Mesenchymal stem cell (in vitro differentiated cells and primary cell): ENCODE results near the gene AASDH.

Source experiments
- DNase-seq: peaks from one replicate; pipeline ENCODE4 v3.0.0-alpha.2; 2013
- H2AFZ ChIP-seq: one replicate; pipeline ENCODE4 v1.6.1; 2013; ENCODE audit warnings: low read depth, mild to moderate bottlenecking, control low read depth, inconsistent platforms, low read length, moderate library complexity
- H2AK5ac ChIP-seq: 2 replicates; pipeline ENCODE4 v1.6.1; 2013; ENCODE audit warnings: low read length, moderate library complexity, mild to moderate bottlenecking, inconsistent platforms; ENCODE audit not compliant: severe bottlenecking
- H2BK120ac ChIP-seq: one replicate; pipeline ENCODE4 v1.6.1; 2013; ENCODE audit warnings: low read depth, mild to moderate bottlenecking, inconsistent platforms, low read length, moderate library complexity
- H2BK12ac ChIP-seq, 2 experiments: one replicate each; pipeline ENCODE4 v1.6.1; 2013; ENCODE audit warnings: inconsistent platforms in 2 of 2, low read length in 2 of 2, mild to moderate bottlenecking in 2 of 2, moderate library complexity in 2 of 2, control low read depth in 1 of 2
- H2BK15ac ChIP-seq: one replicate; pipeline ENCODE4 v1.6.1; 2013; ENCODE audit warnings: mild to moderate bottlenecking, low read depth, inconsistent platforms; ENCODE audit not compliant: poor library complexity, severe bottlenecking
- H2BK5ac ChIP-seq: 2 replicates; pipeline ENCODE4 v1.6.1; 2013; ENCODE audit warnings: low read depth, mild to moderate bottlenecking, low read length, control low read depth, inconsistent platforms; ENCODE audit not compliant: poor library complexity, severe bottlenecking
- H3K14ac ChIP-seq, 2 experiments: one replicate each; pipeline ENCODE4 v1.6.1; 2013; ENCODE audit warnings: inconsistent platforms in 2 of 2, low read length in 2 of 2, control low read depth in 1 of 2, mild to moderate bottlenecking in 1 of 2, moderate library complexity in 1 of 2
- H3K18ac ChIP-seq, 2 experiments: one replicate each; pipeline ENCODE4 v1.6.1; 2013; ENCODE audit warnings: inconsistent platforms in 2 of 2, low read length in 2 of 2, control low read depth in 1 of 2, low read depth in 1 of 2, mild to moderate bottlenecking in 1 of 2
- H3K23ac ChIP-seq, 2 experiments: one replicate each; pipeline ENCODE4 v1.6.1; 2013; ENCODE audit warnings: inconsistent platforms in 2 of 2, low read length in 2 of 2, mild to moderate bottlenecking in 2 of 2, moderate library complexity in 2 of 2, control low read depth in 1 of 2
- H3K27ac ChIP-seq: 2 replicates; pipeline ENCODE4 v1.5.1; 2013; ENCODE audit warnings: mild to moderate bottlenecking, moderate library complexity, low read length, control low read depth, inconsistent platforms; ENCODE audit not compliant: poor library complexity, severe bottlenecking
- H3K27me3 ChIP-seq, 2 experiments: 2 replicates each; pipeline versions ENCODE4 v1.6.1 to v1.7.0; 2013; ENCODE audit warnings: low read length in 2 of 2, mild to moderate bottlenecking in 2 of 2, moderate library complexity in 2 of 2, control low read depth in 1 of 2, inconsistent platforms in 1 of 2; ENCODE audit not compliant: control insufficient read depth in 1 of 2, insufficient read depth in 1 of 2
- H3K36me3 ChIP-seq, 2 experiments: 2 replicates each; pipeline versions ENCODE4 v1.6.1 to v1.7.0; 2013; ENCODE audit warnings: low read length in 2 of 2, control low read depth in 1 of 2, inconsistent platforms in 1 of 2, low read depth in 1 of 2, mild to moderate bottlenecking in 1 of 2; ENCODE audit not compliant: insufficient read depth in 2 of 2, control insufficient read depth in 1 of 2
- H3K4ac ChIP-seq, 2 experiments: one replicate each; pipeline ENCODE4 v1.6.1; 2013; ENCODE audit warnings: inconsistent platforms in 2 of 2, low read length in 2 of 2, mild to moderate bottlenecking in 2 of 2, moderate library complexity in 2 of 2, control low read depth in 1 of 2, low read depth in 1 of 2
- H3K4me1 ChIP-seq: 2 replicates; pipeline ENCODE4 v1.6.1; 2013; ENCODE audit warnings: low read depth, low read length, control low read depth; ENCODE audit not compliant: control insufficient read depth, insufficient read depth
- H3K4me2 ChIP-seq: 2 replicates; pipeline ENCODE4 v1.6.1; 2013; ENCODE audit warnings: low read length, mild to moderate bottlenecking, inconsistent platforms; ENCODE audit not compliant: poor library complexity, severe bottlenecking
- H3K4me3 ChIP-seq, 2 experiments: 2 replicates each; pipeline versions ENCODE4 v1.5.1 to v1.7.0; 2013; ENCODE audit warnings: low read length in 2 of 2, mild to moderate bottlenecking in 2 of 2, control low read depth in 1 of 2, low read depth in 1 of 2; ENCODE audit not compliant: insufficient read depth in 1 of 2
- H3K79me1 ChIP-seq: replicated peaks from 2 replicates; pipeline ENCODE4 v1.6.1; 2013; ENCODE audit warnings: mild to moderate bottlenecking, control low read depth, low read length, inconsistent platforms; ENCODE audit not compliant: poor library complexity, severe bottlenecking
- H3K9ac ChIP-seq: 2 replicates; pipeline ENCODE4 v1.7.0; 2013; ENCODE audit warnings: mild to moderate bottlenecking, low read length, moderate library complexity
- H3K9me3 ChIP-seq: 2 replicates; pipeline ENCODE4 v1.7.0; 2013; ENCODE audit warnings: mild to moderate bottlenecking, low read length; ENCODE audit not compliant: control insufficient read depth
- H4K8ac ChIP-seq: one replicate; pipeline ENCODE4 v1.6.1; 2013; ENCODE audit warnings: inconsistent platforms, mild to moderate bottlenecking, low read length, moderate library complexity
- H4K91ac ChIP-seq: one replicate; pipeline ENCODE4 v1.6.1; 2013; ENCODE audit warnings: mild to moderate bottlenecking, low read length, inconsistent platforms
- WGBS: methylation state at CpG from one replicate; pipeline ENCODE4 v1.1.7; 2013; ENCODE audit warnings: mixed read lengths; 5-methylcytosine and 5-hydroxymethylcytosine counted together

The AASDH gene

DNA sequence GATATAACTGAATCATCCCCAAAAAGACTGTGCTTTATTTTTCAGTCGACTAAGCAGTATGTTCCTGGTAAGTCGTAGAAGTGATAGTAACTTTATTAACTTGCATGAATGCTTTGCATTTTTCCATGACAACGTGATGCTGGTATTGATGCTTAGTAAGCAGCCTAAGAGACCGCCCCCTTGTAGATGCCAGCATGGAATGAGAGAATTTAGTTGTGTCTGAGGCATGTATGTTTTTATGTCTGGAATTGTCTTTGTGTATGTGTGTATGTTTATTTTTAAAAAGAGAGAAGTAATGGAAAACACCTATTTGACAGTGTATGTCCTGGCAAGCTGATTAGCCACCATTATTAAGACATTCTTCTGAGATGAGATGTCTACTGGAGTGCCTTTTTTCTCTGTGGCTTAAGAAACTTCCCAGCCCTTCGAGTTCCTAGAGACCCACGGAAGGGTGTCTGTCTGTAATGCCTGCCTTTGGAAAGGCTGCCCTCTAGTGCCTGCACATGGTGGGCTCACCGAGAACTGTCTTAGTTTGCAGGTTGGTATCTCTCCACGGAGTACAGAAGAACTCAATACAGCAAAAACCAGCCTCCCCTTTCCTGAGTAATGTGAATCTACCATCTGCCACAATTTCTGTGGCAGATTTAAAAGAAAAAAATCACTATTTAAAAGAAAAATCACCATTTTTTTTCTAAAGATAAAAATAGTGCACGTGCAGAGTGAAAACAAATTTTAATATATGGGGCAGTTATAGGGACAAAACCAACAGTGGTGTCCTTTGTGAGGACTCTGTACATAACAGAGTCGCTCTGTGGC, 85.9 kb downstream of the AASDH start:
- peak overlapping the region in 1 of 2 experiments; percentile 13 for H3K4me3 ChIP-seq
- H3K27ac ChIP-seq: peak overlapping the region; percentile 85
- peaks cover 20% of the 10 kb centered on the region for H3K4me1 ChIP-seq
- H2BK5ac ChIP-seq: no peak overlapping the region
- H3K27me3 ChIP-seq: no peaks in the 10 kb centered on the region
- no peaks in the 10 kb centered on the region for H3K36me3 ChIP-seq
- H3K4me2 ChIP-seq: peak overlapping the region; percentile 47
- H2BK120ac ChIP-seq: no peak overlapping the region
- no peak overlapping the region for H4K91ac ChIP-seq
- 39% methylated on average over 10 of the region's 10 CpGs for WGBS
- H3K9me3 ChIP-seq: no peaks in the 10 kb centered on the region
- DNase-seq: peak; percentile 92
- no peaks in the 10 kb centered on the region for H3K79me1 ChIP-seq
- peak overlapping the region; percentile 34 for H3K9ac ChIP-seq
- H3K23ac ChIP-seq: no peak overlapping the region
- H3K14ac ChIP-seq: no peak overlapping the region
- no peak overlapping the region for H2BK15ac ChIP-seq
- no peak overlapping the region for H2BK12ac ChIP-seq
- no peak overlapping the region for H4K8ac ChIP-seq
- no peak overlapping the region for H2AK5ac ChIP-seq
- no peak overlapping the region for H2AFZ ChIP-seq
- H3K4ac ChIP-seq: no peak overlapping the region
- no peak overlapping the region for H3K18ac ChIP-seq

DNA sequence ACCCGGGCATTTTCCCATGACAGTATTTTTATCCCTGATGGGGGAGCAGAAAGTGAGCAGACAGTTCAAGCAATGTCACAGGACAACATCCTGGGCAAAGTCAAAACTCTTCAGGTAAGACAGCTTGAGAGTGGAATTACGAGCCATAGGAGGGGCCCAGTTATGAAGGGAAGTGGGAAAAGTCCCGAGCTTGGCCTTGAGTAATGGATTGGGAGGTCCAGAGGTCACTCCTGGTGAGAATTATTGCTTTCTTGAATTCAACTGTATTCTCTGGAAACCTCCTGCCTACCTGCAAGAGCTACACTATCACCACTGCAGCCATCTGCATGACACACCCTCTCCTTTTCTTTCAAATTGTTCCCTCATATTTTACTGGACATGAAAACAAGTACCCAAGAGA, 89.1 kb downstream of the AASDH start:
- Histone ChIP-seq H2BK12ac (no peak overlapping the region), H3K27ac (no peak overlapping the region), H2BK15ac (no peak overlapping the region), H2BK5ac (no peak overlapping the region), H4K8ac (no peak overlapping the region), H3K9me3 (peaks cover 4% of the 10 kb centered on the region), H3K4me3 (no peak overlapping the region), H4K91ac (no peak overlapping the region), H3K14ac (no peak overlapping the region), H3K18ac (no peak overlapping the region), H3K23ac (no peak overlapping the region), H3K79me1 (no peaks in the 10 kb centered on the region), H3K9ac (no peak overlapping the region), H3K4me2 (no peak overlapping the region), H3K36me3 (no peaks in the 10 kb centered on the region), H2AFZ (no peak overlapping the region), H2AK5ac (no peak overlapping the region), H3K4me1 (peaks cover 9% of the 10 kb centered on the region), H3K4ac (no peak overlapping the region), H2BK120ac (no peak overlapping the region), H3K27me3 (no peaks in the 10 kb centered on the region)
- DNase-seq: no peak
- 93% methylated on average over 3 of the region's 3 CpGs for WGBS

DNA sequence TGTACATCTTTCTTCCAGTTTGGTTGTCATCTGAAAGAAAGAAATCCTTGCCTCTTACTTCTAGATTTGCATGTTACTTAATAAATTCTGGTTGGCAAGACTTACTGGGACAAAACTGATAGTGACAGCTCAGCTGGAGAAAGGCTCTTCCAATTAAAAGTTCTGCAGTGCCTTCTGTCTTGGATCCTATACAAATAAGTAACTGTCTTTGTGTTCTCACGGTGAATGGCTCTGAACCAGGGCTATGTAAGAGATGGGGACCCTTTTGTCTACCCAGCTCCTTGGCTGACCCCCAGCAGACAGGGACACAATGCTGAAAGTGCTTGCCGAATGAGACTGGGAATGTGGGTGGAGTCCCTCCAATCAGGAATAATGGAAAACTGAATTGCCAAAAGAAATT, 89.5 kb downstream of the AASDH start:
- H2BK12ac ChIP-seq: no peak overlapping the region
- H3K23ac ChIP-seq: no peak overlapping the region

DNA sequence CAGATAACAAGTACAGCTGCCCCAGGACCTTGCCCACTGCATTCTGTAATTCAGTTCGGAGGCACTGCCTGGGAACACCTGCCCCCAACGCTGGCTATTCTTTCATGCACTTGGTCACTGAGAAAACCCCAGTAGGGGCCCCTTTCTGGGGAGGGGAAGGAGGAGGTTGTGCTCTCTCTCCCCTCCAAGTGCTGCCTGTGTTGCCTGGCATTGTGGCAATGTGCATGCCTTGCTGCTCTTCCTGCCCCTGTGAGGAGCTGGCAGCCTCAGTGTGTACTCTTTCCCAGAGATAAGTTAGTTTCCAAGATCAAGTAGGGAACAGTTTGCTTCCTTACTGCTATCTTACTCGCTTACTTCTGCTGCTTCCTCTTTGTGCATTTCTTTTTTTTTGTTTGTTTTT, 90.8 kb downstream of the AASDH start:
- Histone ChIP-seq H2AK5ac (no peak overlapping the region), H3K18ac (no peak overlapping the region), H3K36me3 (no peaks in the 10 kb centered on the region), H2BK15ac (no peak overlapping the region), H3K27me3 (no peaks in the 10 kb centered on the region), H2BK120ac (no peak overlapping the region), H2BK5ac (no peak overlapping the region), H3K4me2 (no peak overlapping the region), H2AFZ (no peak overlapping the region), H3K4me1 (peaks cover 3% of the 10 kb centered on the region), H3K23ac (no peak overlapping the region), H3K9ac (no peak overlapping the region), H3K79me1 (no peaks in the 10 kb centered on the region), H3K14ac (no peak overlapping the region), H3K27ac (no peak overlapping the region), H3K4ac (no peak overlapping the region), H4K8ac (no peak overlapping the region), H3K9me3 (peaks cover 7% of the 10 kb centered on the region), H3K4me3 (no peak overlapping the region), H4K91ac (no peak overlapping the region), H2BK12ac (no peak overlapping the region)
- 73% methylated on average over 2 of the region's 3 CpGs for WGBS
- no peak for DNase-seq

More for the DNA sequence above, 89.5 kb downstream of the AASDH start:
- no peak overlapping the region for H3K4ac ChIP-seq
- peaks cover 8% of the 10 kb centered on the region for H3K4me1 ChIP-seq
- H3K36me3 ChIP-seq: no peaks in the 10 kb centered on the region
- WGBS: 100% methylated on average over 2 of the region's 2 CpGs
- no peak overlapping the region for H3K4me3 ChIP-seq
- H3K14ac ChIP-seq: no peak overlapping the region
- H2BK5ac ChIP-seq: no peak overlapping the region
- peaks cover 7% of the 10 kb centered on the region for H3K9me3 ChIP-seq
- no peaks in the 10 kb centered on the region for H3K27me3 ChIP-seq
- H3K18ac ChIP-seq: no peak overlapping the region
- no peak overlapping the region for H3K27ac ChIP-seq
- no peak overlapping the region for H2BK15ac ChIP-seq
- H2AFZ ChIP-seq: no peak overlapping the region
- H2BK120ac ChIP-seq: no peak overlapping the region
- H3K9ac ChIP-seq: no peak overlapping the region
- H2AK5ac ChIP-seq: no peak overlapping the region
- H4K8ac ChIP-seq: no peak overlapping the region
- H4K91ac ChIP-seq: no peak overlapping the region
- DNase-seq: no peak
- no peak overlapping the region for H3K4me2 ChIP-seq
- no peaks in the 10 kb centered on the region for H3K79me1 ChIP-seq
